Measurements from ENCODE around the gene HRH3.

- TF ChIP-seq CTCF (conservative IDR thresholded peaks at IDR 0.05): no peak
- no peak for TF ChIP-seq EZH2 (IDR thresholded peaks at IDR 0.05; ENCODE audit: low read depth)
Measured at GRCh38 chr20:62229667-62230066, 9.6 kb upstream of the HRH3 start.
